NT2/D1 (cell line): ENCODE results near the gene ABCA10.

Source experiments
- DNase-seq: peaks from one replicate; pipeline ENCODE4 v3.0.0-alpha.2; 2011; ENCODE audit warnings: low read depth, low spot score
- H3K27me3 ChIP-seq: 2 replicates; pipeline ENCODE4 v1.6.0; 2011; ENCODE audit warnings: mild to moderate bottlenecking; ENCODE audit not compliant: insufficient read length, insufficient read depth
- H3K36me3 ChIP-seq: 2 replicates; pipeline ENCODE4 v1.6.1; 2011; ENCODE audit warnings: mild to moderate bottlenecking, low read length, mixed read lengths; ENCODE audit not compliant: insufficient read depth, insufficient read length
- H3K4me1 ChIP-seq: 2 replicates; pipeline ENCODE4 v1.5.1; 2011; ENCODE audit not compliant: insufficient read depth, insufficient read length
- H3K4me3 ChIP-seq: 2 replicates; pipeline ENCODE4 v1.5.1; 2011; ENCODE audit warnings: low read depth; ENCODE audit not compliant: insufficient read length
- H3K9ac ChIP-seq: 2 replicates; pipeline ENCODE4 v1.6.0; 2011; ENCODE audit warnings: low read depth; ENCODE audit not compliant: insufficient read length
- H3K9me3 ChIP-seq: 2 replicates; pipeline ENCODE4 v1.5.1; 2011; ENCODE audit warnings: mild to moderate bottlenecking, low read length; ENCODE audit not compliant: insufficient read depth
- SUZ12 ChIP-seq: IDR thresholded peaks from 2 replicates; pipeline ENCODE4 v1.6.1; 2011; ENCODE audit not compliant: insufficient read length, insufficient read depth; ENCODE audit errors: extremely low read depth
- YY1 ChIP-seq: IDR thresholded peaks from 2 replicates; pipeline ENCODE4 v1.6.1; 2011; ENCODE audit not compliant: insufficient read length, insufficient read depth
- ZNF274 ChIP-seq: IDR thresholded peaks from 2 replicates; pipeline ENCODE4 v1.6.1; 2011; ENCODE audit warnings: mild to moderate bottlenecking, low read depth, low read length

ABCA10 gene

GRCh38 chr17:69142175-69142802, 86.3 kb downstream of the ABCA10 start:
- no peak overlapping the region for H3K9ac ChIP-seq
- no peaks in the 10 kb centered on the region for H3K27me3 ChIP-seq
- H3K9me3 ChIP-seq: no peaks in the 10 kb centered on the region
- H3K4me1 ChIP-seq: no peaks in the 10 kb centered on the region
- no peak for DNase-seq
- no peak overlapping the region for H3K4me3 ChIP-seq
- TF ChIP-seq ZNF274 (no peak), YY1 (no peak), SUZ12 (no peak)
- H3K36me3 ChIP-seq: no peaks in the 10 kb centered on the region

- Histone ChIP-seq H3K36me3 (no peaks in the 10 kb centered on the region), H3K4me1 (no peaks in the 10 kb centered on the region), H3K27me3 (no peaks in the 10 kb centered on the region), H3K9ac (no peak within 1 kb of the TSS), H3K4me3 (no peak within 1 kb of the TSS), H3K9me3 (no peaks in the 10 kb centered on the region)
- TF ChIP-seq YY1 (no peak), SUZ12 (no peak), ZNF274 (no peak)
- DNase-seq: no peak
These were observed 87.0 kb downstream of the ABCA10 start, which contains the start of gene ABCA6 for GRCh38 chr17:69141431-69142174. Gene ABCA6, minus strand, starts transcription at chr17:69141895. Its CDS starts 1,192 bp downstream, at chr17:69140703.

GRCh38 chr17:69134112-69134511, 94.5 kb downstream of the ABCA10 start:
- TF ChIP-seq ZNF274 (no peak), YY1 (no peak), SUZ12 (no peak)
- no peaks in the 10 kb centered on the region for H3K4me1 ChIP-seq
- no peaks in the 10 kb centered on the region for H3K36me3 ChIP-seq
- DNase-seq: no peak
- H3K9me3 ChIP-seq: no peaks in the 10 kb centered on the region
- H3K4me3 ChIP-seq: no peak overlapping the region
- H3K9ac ChIP-seq: no peak overlapping the region
- H3K27me3 ChIP-seq: no peaks in the 10 kb centered on the region

DNA sequence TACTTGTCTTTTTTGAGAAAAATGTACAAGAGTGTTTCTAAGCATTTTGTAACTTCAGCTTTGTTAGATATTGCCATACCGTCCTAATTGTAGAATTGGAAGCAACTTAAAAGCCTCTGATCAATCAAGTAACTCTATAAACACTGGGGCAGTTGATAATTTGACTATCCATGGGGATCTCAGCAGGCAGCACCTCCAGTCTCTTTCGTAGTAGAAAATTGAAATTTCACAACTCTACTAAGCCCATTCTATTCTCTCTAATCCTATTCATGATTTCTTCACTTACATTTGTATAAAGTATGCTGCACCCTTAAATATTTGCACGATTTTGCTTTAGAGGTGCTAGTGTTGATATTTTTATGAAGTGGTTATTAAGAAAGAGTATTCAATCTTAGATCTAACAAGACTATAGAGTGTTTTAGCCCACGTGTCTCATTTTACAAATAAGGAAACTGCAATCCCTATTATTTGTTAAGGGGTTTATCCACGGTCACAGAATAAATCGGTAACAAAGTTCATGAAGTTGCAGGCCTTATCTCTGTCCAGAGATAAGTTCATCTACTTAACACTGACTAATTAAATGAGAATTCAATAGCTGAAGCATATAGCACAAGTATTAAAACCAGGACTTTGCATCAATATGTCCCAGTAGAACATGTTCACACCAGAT, 97.9 kb downstream of the ABCA10 start:
- H3K9me3 ChIP-seq: no peaks in the 10 kb centered on the region
- H3K27me3 ChIP-seq: no peaks in the 10 kb centered on the region
- TF ChIP-seq YY1 (no peak), ZNF274 (no peak), SUZ12 (no peak)
- no peak overlapping the region for H3K9ac ChIP-seq
- no peaks in the 10 kb centered on the region for H3K36me3 ChIP-seq
- no peak for DNase-seq
- H3K4me1 ChIP-seq: no peaks in the 10 kb centered on the region
- no peak overlapping the region for H3K4me3 ChIP-seq

- no peak overlapping the region for H3K4me3 ChIP-seq
- H3K4me1 ChIP-seq: no peaks in the 10 kb centered on the region
- H3K27me3 ChIP-seq: no peaks in the 10 kb centered on the region
- no peaks in the 10 kb centered on the region for H3K9me3 ChIP-seq
- no peak overlapping the region for H3K9ac ChIP-seq
- TF ChIP-seq YY1: no peak
- TF ChIP-seq ZNF274: no peak
- no peak for TF ChIP-seq SUZ12
- no peaks in the 10 kb centered on the region for H3K36me3 ChIP-seq
- no peak for DNase-seq
These were observed 105.0 kb downstream of the ABCA10 start for GRCh38 chr17:69123626-69124025.

DNA sequence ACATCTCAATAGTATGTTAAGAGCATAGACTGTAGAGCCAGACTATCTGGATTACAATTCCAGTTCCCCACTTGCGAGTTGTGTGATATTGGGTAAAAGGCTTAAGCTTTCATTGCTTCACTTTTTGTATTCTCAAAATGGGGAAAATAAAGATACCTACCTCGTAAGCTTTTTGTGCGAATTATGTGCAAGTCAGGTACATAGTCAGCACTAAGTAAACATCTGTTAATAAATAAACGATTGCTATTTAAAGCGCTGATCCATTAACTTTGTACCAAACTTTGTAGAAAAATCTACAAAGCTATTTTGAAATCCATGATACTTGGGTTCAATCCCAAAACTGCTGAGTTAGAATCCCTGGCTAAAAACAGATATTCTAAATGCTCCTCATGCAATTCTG, 106.6 kb downstream of the ABCA10 start:
- TF ChIP-seq SUZ12 (no peak), ZNF274 (no peak), YY1 (no peak)
- Histone ChIP-seq H3K4me1 (no peaks in the 10 kb centered on the region), H3K9ac (no peak overlapping the region), H3K27me3 (no peaks in the 10 kb centered on the region), H3K36me3 (no peaks in the 10 kb centered on the region), H3K9me3 (no peaks in the 10 kb centered on the region), H3K4me3 (no peak overlapping the region)
- DNase-seq: no peak

- H3K4me1 ChIP-seq: no peaks in the 10 kb centered on the region
- H3K4me3 ChIP-seq: no peak overlapping the region
These were observed 110.5 kb downstream of the ABCA10 start for GRCh38 chr17:69117855-69118784.

More at GRCh38 chr17:69117855-69118784, 110.5 kb downstream of the ABCA10 start:
- TF ChIP-seq YY1 (no peak), SUZ12 (no peak), ZNF274 (no peak)
- Histone ChIP-seq H3K9me3 (no peaks in the 10 kb centered on the region), H3K9ac (no peak overlapping the region), H3K36me3 (no peaks in the 10 kb centered on the region), H3K27me3 (no peaks in the 10 kb centered on the region)
- no peak for DNase-seq
